ENCODE results near the gene GDI1.

Gene GDI1

GRCh38 chrX:154409222-154409871, 27.6 kb upstream of the GDI1 start, which contains the start of gene DNASE1L1:
DNASE1L1 (minus strand) TSS chrX:154409254; CDS start chrX:154405568, 3,686 bp downstream.
- DNase-seq = peak; percentile 67 to 83

GRCh38 chrX:154411981-154412340, 25.0 kb upstream of the GDI1 start:
- DNase-seq = peak in 1 of 2 experiments; percentile 47

- no peak for DNase-seq
Measured at GRCh38 chrX:154412468-154412867, 24.5 kb upstream of the GDI1 start.

- DNase-seq = no peak
Measured at GRCh38 chrX:154413142-154413541, 23.8 kb upstream of the GDI1 start.

GRCh38 chrX:154417157-154417556, 19.8 kb upstream of the GDI1 start:
- no peak for DNase-seq

GRCh38 chrX:154419189-154419588, 17.8 kb upstream of the GDI1 start:
- no peak for DNase-seq

GRCh38 chrX:154419688-154420401, 17.1 kb upstream of the GDI1 start:
- no peak for DNase-seq

- no peak for DNase-seq
Measured at GRCh38 chrX:154420402-154420756, 16.6 kb upstream of the GDI1 start.

GRCh38 chrX:154426916-154427770, 9.8 kb upstream of the GDI1 start:
- no peak for DNase-seq

GRCh38 chrX:154428176-154429171, 8.5 kb upstream of the GDI1 start, which contains the start of gene ATP6AP1:
ATP6AP1 (plus strand) TSS chrX:154428677; CDS start chrX:154428693, 16 bp downstream.
- DNase-seq = peak; percentile 68 to 90

GRCh38 chrX:154429711-154430110, 7.2 kb upstream of the GDI1 start:
- DNase-seq = no peak

- no peak for DNase-seq
Measured at GRCh38 chrX:154430479-154430878, 6.5 kb upstream of the GDI1 start.

GRCh38 chrX:154430916-154431315, 6.0 kb upstream of the GDI1 start:
- DNase-seq = no peak

- DNase-seq = no peak
Measured at GRCh38 chrX:154431341-154431740, 5.6 kb upstream of the GDI1 start.

GRCh38 chrX:154432210-154432609, 4.7 kb upstream of the GDI1 start:
- DNase-seq = no peak

GRCh38 chrX:154433605-154434004, 3.3 kb upstream of the GDI1 start:
- no peak for DNase-seq

GRCh38 chrX:154434394-154435168, 2.4 kb upstream of the GDI1 start:
- no peak for DNase-seq

GRCh38 chrX:154435171-154435733, 1.7 kb upstream of the GDI1 start:
- no peak for DNase-seq

GRCh38 chrX:154436374-154436982, 476 bp upstream of the GDI1 start:
- no peak for DNase-seq

All from SW 1271 (cell line).